ENCODE measurements around the gene RPTOR.

- TF ChIP-seq SPI1 (IDR thresholded peaks at IDR 0.05; ENCODE audit: borderline replicate concordance, low read depth) = no peak
- TF ChIP-seq CTCF (IDR thresholded peaks at IDR 0.05; ENCODE audit: insufficient read depth, low read length) = no peak
- no peak for TF ChIP-seq GABPA (IDR thresholded peaks at IDR 0.05; ENCODE audit: low read depth)
Measured at GRCh38 chr17:80696456-80696855, 151.8 kb downstream of the RPTOR start.
